SK-N-SH treated with all-trans-retinoic acid at 6 μM for 48 hours (cell line): ENCODE data around the gene SORCS1.

Source experiments
- ATAC-seq: fragments of 200-7000 bp; cut with Tn5 transposase; 3 replicates; pipeline ENCODE4 v1.9.1; 2020; ENCODE audit warnings: mild to moderate bottlenecking, moderate library complexity
- ARNTL ChIP-seq: fragments of 450-650 bp; formaldehyde crosslinking; IDR thresholded peaks from 2 replicates; pipeline ENCODE4 v1.5.0; 2020; ENCODE audit warnings: low read depth, mild to moderate bottlenecking, moderate library complexity, borderline replicate concordance
- BACH2 ChIP-seq: fragments of 250-450 bp; sonication (Bioruptor Pico); IDR thresholded peaks from 2 replicates; pipeline ENCODE4 v1.9.0; 2021; ENCODE audit warnings: mild to moderate bottlenecking, borderline replicate concordance
- ESRRG ChIP-seq: fragments of 250-450 bp; sonication (Bioruptor Pico); IDR thresholded peaks from 2 replicates; pipeline ENCODE4 v1.6.1; 2021; ENCODE audit warnings: mild to moderate bottlenecking
- GLIS3 ChIP-seq: fragments of 250-450 bp; sonication (Bioruptor Pico); IDR thresholded peaks from 2 replicates; pipeline ENCODE4 v1.5.0; 2020; ENCODE audit warnings: mild to moderate bottlenecking, moderate library complexity
- ISL1 ChIP-seq: fragments of 250-450 bp; sonication (Bioruptor Pico); IDR thresholded peaks from 2 replicates; pipeline ENCODE4 v2.1.2; 2022; ENCODE audit warnings: mild to moderate bottlenecking, moderate library complexity
- OSR1 ChIP-seq: fragments of 250-450 bp; sonication (Bioruptor Pico); IDR thresholded peaks from 2 replicates; pipeline ENCODE4 v1.8.0; 2022; ENCODE audit warnings: moderate library complexity, mild to moderate bottlenecking, inconsistent platforms
- PPARA ChIP-seq: fragments of 250-450 bp; sonication (Bioruptor Pico); IDR thresholded peaks from 2 replicates; pipeline ENCODE4 v1.5.0; 2020; ENCODE audit warnings: mild to moderate bottlenecking, borderline replicate concordance
- RARB ChIP-seq: fragments of 250-450 bp; sonication (Bioruptor Pico); IDR thresholded peaks from 2 replicates; pipeline ENCODE4 v1.8.0; 2021; ENCODE audit warnings: mild to moderate bottlenecking, moderate library complexity
- SNAI2 ChIP-seq: fragments of 250-450 bp; sonication (Bioruptor Pico); IDR thresholded peaks from 2 replicates; pipeline ENCODE4 v1.5.0; 2020; ENCODE audit warnings: mild to moderate bottlenecking, moderate library complexity
- TCF4 ChIP-seq: fragments of 250-450 bp; sonication (Bioruptor Pico); IDR thresholded peaks from 2 replicates; pipeline ENCODE4 v1.8.0; 2021; ENCODE audit warnings: mild to moderate bottlenecking, moderate library complexity, borderline replicate concordance
- TOX ChIP-seq: fragments of 250-450 bp; sonication (Bioruptor Pico); IDR thresholded peaks from 2 replicates; pipeline ENCODE4 v1.8.0; 2021; ENCODE audit warnings: mild to moderate bottlenecking, moderate library complexity, borderline replicate concordance
- ZC3H10 ChIP-seq: fragments of 250-450 bp; sonication (Bioruptor Pico); IDR thresholded peaks from 2 replicates; pipeline ENCODE4 v1.5.1; 2021; ENCODE audit warnings: mild to moderate bottlenecking, moderate library complexity
- ZFP3 ChIP-seq: fragments of 250-450 bp; sonication (Bioruptor Pico); IDR thresholded peaks from 2 replicates; pipeline ENCODE4 v1.5.0; 2020; ENCODE audit warnings: mild to moderate bottlenecking, moderate library complexity
- ZFP30 ChIP-seq: fragments of 450-650 bp; formaldehyde crosslinking; IDR thresholded peaks from 2 replicates; pipeline ENCODE4 v1.5.0; 2022; ENCODE audit warnings: mild to moderate bottlenecking, moderate library complexity
- ZNF565 ChIP-seq: fragments of 450-650 bp; formaldehyde crosslinking; conservative IDR thresholded peaks from 2 replicates; pipeline ENCODE4 v1.5.0; 2020; ENCODE audit warnings: low read depth, mild to moderate bottlenecking, moderate library complexity
- ZNF70 ChIP-seq: fragments of 450-650 bp; formaldehyde crosslinking; IDR thresholded peaks from 2 replicates; pipeline ENCODE4 v1.5.0; 2020; ENCODE audit warnings: mild to moderate bottlenecking, moderate library complexity
- ZNF8 ChIP-seq: fragments of 450-650 bp; formaldehyde crosslinking; IDR thresholded peaks from 2 replicates; pipeline ENCODE4 v1.5.0; 2020; ENCODE audit warnings: mild to moderate bottlenecking, moderate library complexity
- TF ChIP-seq, protein P1 (sequence below): fragments of 250-450 bp; sonication (Bioruptor Pico); IDR thresholded peaks from 2 replicates; pipeline ENCODE4 v1.5.0; 2020; ENCODE audit warnings: mild to moderate bottlenecking, moderate library complexity
- TF ChIP-seq, protein P2 (sequence below): fragments of 250-450 bp; sonication (Bioruptor Pico); IDR thresholded peaks from 2 replicates; pipeline ENCODE4 v1.8.0; 2021; ENCODE audit warnings: low read depth, mild to moderate bottlenecking, moderate library complexity, borderline replicate concordance
- TF ChIP-seq, protein P3 (sequence below): fragments of 250-450 bp; sonication (Bioruptor Pico); IDR thresholded peaks from 2 replicates; pipeline ENCODE4 v1.8.0; 2020; ENCODE audit warnings: mild to moderate bottlenecking, moderate library complexity, borderline replicate concordance
- TF ChIP-seq, protein P4 (sequence below): fragments of 250-450 bp; sonication (Bioruptor Pico); IDR thresholded peaks from 2 replicates; pipeline ENCODE4 v1.5.1; 2020; ENCODE audit warnings: low read depth, mild to moderate bottlenecking, moderate library complexity
- TF ChIP-seq, protein P5 (sequence below): fragments of 250-450 bp; sonication (Bioruptor Pico); IDR thresholded peaks from 2 replicates; pipeline ENCODE4 v1.5.1; 2021; ENCODE audit warnings: mild to moderate bottlenecking, moderate library complexity

SORCS1 gene

DNA sequence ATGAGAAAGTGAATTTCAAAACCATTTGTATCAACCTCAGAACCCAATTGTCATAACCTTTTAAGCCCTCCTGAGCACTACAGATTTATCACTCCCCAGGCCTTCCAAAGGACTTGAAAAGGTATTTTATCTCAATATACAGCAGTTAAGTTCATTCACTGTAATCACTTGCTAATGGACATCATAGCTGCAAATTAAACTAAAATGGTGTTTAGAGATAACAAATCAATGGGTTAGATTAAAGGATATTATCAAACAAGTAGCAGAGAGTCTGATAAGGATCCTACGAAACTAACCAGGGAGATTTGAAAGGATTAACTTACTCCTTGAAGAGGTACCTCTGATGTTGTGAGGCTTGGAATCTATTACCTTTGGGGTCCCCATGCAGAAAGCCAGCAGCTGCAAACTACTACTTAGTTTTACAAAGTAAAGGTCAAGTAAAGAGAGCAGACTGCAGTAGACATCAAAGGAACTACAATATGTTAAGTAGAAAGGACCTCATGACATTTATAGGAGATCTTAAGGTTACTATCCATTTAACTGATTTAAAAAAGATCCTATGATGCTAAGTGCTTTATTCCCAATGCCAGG, 359.4 kb downstream of the SORCS1 start:
- TF ChIP-seq ARNTL (CRISPR knock-in tag), result no peak
- TF ChIP-seq ZFP3, result no peak
- no peak for TF ChIP-seq ZNF565 (CRISPR knock-in tag)
- TF ChIP-seq OSR1 (CRISPR knock-in tag), result no peak
- no peak for TF ChIP-seq ISL1 (CRISPR knock-in tag)
- no peak for TF ChIP-seq ESRRG (CRISPR knock-in tag)
- TF ChIP-seq, protein P1, sequence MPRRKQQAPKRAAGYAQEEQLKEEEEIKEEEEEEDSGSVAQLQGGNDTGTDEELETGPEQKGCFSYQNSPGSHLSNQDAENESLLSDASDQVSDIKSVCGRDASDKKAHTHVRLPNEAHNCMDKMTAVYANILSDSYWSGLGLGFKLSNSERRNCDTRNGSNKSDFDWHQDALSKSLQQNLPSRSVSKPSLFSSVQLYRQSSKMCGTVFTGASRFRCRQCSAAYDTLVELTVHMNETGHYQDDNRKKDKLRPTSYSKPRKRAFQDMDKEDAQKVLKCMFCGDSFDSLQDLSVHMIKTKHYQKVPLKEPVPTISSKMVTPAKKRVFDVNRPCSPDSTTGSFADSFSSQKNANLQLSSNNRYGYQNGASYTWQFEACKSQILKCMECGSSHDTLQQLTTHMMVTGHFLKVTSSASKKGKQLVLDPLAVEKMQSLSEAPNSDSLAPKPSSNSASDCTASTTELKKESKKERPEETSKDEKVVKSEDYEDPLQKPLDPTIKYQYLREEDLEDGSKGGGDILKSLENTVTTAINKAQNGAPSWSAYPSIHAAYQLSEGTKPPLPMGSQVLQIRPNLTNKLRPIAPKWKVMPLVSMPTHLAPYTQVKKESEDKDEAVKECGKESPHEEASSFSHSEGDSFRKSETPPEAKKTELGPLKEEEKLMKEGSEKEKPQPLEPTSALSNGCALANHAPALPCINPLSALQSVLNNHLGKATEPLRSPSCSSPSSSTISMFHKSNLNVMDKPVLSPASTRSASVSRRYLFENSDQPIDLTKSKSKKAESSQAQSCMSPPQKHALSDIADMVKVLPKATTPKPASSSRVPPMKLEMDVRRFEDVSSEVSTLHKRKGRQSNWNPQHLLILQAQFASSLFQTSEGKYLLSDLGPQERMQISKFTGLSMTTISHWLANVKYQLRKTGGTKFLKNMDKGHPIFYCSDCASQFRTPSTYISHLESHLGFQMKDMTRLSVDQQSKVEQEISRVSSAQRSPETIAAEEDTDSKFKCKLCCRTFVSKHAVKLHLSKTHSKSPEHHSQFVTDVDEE, result 0 out of 2 replicates have a peak, but pooled peaks have one; percentile 0
- no peak for ATAC-seq

DNA sequence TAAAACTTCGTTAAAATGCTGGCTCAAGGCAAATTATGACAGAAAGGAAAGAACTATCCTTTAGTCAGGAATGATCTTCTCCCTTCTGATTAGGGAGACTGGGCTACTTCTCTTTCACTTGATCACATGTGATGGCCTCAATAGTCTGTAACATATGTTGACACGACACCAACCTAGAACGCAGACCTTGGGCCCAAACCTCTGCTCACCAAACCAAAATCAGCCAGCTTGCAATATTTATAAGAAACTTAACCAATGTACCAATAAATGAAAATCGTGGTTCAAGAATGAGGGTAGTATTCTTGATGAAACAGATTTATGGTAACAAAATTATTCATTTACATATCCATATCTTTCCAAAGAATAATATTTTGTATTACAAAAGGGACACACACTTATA, 361.6 kb downstream of the SORCS1 start:
- ATAC-seq, result no peak
- TF ChIP-seq SNAI2 (CRISPR knock-in tag), result no peak
- TF ChIP-seq GLIS3 (CRISPR knock-in tag), result no peak
- no peak for TF ChIP-seq OSR1 (CRISPR knock-in tag)
- TF ChIP-seq BACH2 (CRISPR knock-in tag), result no peak
- TF ChIP-seq ISL1 (CRISPR knock-in tag), result no peak
- TF ChIP-seq RARB (CRISPR knock-in tag), result no peak
- no peak for TF ChIP-seq ESRRG (CRISPR knock-in tag)
- TF ChIP-seq TOX, result no peak
- TF ChIP-seq, protein P2, sequence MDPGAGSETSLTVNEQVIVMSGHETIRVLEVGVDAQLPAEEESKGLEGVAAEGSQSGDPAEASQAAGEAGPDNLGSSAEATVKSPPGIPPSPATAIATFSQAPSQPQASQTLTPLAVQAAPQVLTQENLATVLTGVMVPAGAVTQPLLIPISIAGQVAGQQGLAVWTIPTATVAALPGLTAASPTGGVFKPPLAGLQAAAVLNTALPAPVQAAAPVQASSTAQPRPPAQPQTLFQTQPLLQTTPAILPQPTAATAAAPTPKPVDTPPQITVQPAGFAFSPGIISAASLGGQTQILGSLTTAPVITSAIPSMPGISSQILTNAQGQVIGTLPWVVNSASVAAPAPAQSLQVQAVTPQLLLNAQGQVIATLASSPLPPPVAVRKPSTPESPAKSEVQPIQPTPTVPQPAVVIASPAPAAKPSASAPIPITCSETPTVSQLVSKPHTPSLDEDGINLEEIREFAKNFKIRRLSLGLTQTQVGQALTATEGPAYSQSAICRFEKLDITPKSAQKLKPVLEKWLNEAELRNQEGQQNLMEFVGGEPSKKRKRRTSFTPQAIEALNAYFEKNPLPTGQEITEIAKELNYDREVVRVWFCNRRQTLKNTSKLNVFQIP (CRISPR knock-in tag), result no peak
- no peak for TF ChIP-seq ZFP30 (CRISPR knock-in tag)
- TF ChIP-seq, protein P3, sequence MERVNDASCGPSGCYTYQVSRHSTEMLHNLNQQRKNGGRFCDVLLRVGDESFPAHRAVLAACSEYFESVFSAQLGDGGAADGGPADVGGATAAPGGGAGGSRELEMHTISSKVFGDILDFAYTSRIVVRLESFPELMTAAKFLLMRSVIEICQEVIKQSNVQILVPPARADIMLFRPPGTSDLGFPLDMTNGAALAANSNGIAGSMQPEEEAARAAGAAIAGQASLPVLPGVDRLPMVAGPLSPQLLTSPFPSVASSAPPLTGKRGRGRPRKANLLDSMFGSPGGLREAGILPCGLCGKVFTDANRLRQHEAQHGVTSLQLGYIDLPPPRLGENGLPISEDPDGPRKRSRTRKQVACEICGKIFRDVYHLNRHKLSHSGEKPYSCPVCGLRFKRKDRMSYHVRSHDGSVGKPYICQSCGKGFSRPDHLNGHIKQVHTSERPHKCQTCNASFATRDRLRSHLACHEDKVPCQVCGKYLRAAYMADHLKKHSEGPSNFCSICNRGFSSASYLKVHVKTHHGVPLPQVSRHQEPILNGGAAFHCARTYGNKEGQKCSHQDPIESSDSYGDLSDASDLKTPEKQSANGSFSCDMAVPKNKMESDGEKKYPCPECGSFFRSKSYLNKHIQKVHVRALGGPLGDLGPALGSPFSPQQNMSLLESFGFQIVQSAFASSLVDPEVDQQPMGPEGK (CRISPR knock-in tag), result no peak
- TF ChIP-seq ZC3H10 (CRISPR knock-in tag), result no peak
- no peak for TF ChIP-seq PPARA (CRISPR knock-in tag)
- TF ChIP-seq, protein P1, result no peak
- no peak for TF ChIP-seq ZNF565 (CRISPR knock-in tag)
- TF ChIP-seq, protein P4, sequence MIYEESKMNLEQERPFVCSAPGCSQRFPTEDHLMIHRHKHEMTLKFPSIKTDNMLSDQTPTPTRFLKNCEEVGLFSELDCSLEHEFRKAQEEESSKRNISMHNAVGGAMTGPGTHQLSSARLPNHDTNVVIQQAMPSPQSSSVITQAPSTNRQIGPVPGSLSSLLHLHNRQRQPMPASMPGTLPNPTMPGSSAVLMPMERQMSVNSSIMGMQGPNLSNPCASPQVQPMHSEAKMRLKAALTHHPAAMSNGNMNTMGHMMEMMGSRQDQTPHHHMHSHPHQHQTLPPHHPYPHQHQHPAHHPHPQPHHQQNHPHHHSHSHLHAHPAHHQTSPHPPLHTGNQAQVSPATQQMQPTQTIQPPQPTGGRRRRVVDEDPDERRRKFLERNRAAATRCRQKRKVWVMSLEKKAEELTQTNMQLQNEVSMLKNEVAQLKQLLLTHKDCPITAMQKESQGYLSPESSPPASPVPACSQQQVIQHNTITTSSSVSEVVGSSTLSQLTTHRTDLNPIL, result no peak
- TF ChIP-seq, protein P5, sequence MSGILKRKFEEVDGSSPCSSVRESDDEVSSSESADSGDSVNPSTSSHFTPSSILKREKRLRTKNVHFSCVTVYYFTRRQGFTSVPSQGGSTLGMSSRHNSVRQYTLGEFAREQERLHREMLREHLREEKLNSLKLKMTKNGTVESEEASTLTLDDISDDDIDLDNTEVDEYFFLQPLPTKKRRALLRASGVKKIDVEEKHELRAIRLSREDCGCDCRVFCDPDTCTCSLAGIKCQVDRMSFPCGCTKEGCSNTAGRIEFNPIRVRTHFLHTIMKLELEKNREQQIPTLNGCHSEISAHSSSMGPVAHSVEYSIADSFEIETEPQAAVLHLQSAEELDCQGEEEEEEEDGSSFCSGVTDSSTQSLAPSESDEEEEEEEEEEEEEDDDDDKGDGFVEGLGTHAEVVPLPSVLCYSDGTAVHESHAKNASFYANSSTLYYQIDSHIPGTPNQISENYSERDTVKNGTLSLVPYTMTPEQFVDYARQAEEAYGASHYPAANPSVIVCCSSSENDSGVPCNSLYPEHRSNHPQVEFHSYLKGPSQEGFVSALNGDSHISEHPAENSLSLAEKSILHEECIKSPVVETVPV, result no peak
- no peak for TF ChIP-seq ZNF8
- no peak for TF ChIP-seq TCF4 (CRISPR knock-in tag)
- TF ChIP-seq ZNF70 (CRISPR knock-in tag), result no peak
